ENCODE measurements around the gene TMPRSS5.
A peak's percentile ranks its signal among the peaks of the same experiment; 100 is the strongest.
"Not testable (repeated sequence)": the region's sequence is repeated elsewhere in the genome, so short reads cannot be mapped to it uniquely, and the experiment has no call there.

TMPRSS5 gene

DNA sequence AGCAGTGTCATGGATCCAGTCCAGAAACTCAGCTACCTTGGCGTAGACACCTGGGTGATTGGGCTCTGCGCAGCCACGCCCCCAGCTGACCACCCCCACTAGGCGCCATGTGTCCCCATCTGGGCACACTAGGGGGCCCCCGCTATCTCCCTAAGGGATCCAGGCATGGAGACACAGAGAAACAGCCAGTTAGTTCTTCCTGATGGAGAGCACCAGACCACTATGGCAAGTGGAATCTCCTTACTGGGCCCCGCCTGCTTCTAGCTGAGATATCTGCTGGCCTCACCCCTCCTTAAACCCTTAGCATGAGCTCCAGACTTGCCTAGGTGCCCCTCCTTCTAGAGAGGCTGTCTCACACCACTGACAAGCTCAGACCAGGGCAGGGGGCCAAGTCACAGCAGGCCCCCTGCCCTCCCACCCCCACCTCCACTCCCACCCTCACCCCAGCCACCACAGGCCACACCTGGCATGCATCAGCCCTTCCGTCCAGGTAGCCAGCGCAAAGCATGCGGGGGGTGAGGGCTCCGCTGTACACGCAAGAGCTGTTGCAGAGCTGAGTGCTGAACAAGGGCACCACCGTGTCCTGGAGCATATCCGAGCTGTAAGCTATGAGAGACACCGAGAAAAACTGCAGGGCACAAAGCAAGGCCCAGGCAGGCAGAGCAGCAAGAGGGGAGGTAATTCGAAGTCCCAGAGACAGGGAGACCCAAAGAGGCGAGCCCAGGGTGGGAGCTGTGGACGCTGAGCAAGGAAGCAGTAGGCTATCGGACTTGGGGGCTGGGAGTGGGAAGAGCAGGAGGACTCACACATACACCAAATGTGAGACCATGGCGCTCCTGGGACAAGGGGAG lies 16.1 kb downstream of the TMPRSS5 start:
- Mint-ChIP-seq H3K36me3 (ENCODE audit: low read depth) (no peaks in the 10 kb centered on the region), H3K27me3 (ENCODE audit: low read depth) (no peaks in the 10 kb centered on the region), H3K9me3 (no peaks in the 10 kb centered on the region), H3K27ac (no peak overlapping the region), H3K4me1 (ENCODE audit: low read depth) (peaks cover 11% of the 10 kb centered on the region), H3K4me3 (no peak overlapping the region)
- no peak for DNase-seq (ENCODE audit: low spot score)

DNA sequence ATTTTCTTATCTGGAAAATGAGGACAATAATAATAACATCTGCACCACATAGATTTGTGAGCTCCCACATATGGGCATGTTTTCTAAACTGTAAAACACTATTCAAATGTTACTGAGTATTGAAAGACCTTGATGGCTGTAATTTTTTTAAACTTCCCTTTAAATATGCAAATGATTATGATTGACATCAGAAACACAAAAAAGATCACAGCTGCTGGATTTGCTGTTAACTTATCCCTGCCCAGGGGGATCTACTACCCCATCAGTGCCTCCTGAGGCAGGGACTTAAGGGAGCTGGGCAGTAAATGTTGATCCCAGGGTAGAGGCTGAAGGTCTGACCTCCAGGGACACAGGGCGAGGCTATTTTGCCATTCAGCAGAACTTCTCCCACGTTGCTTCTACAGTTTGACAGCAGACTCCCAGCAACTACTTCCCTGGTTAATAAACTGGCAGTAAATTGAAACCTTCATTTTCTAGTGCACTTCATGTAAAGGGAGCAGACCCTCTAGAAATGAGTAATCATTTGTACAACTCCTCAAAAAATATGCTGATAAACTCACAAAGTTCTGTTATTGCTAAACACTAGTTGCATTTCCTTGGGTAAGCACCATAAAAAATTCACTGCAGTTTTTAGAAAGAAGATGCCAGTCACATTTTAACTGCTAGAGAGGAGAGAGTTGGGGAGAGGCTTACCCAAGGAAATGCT lies 20.3 kb downstream of the TMPRSS5 start:
- Mint-ChIP-seq H3K4me1 (ENCODE audit: low read depth) (peaks cover 14% of the 10 kb centered on the region), H3K36me3 (ENCODE audit: low read depth) (no peaks in the 10 kb centered on the region), H3K4me3 (no peak overlapping the region), H3K27ac (no peak overlapping the region), H3K27me3 (ENCODE audit: low read depth) (no peaks in the 10 kb centered on the region), H3K9me3 (no peaks in the 10 kb centered on the region)
- DNase-seq (ENCODE audit: low spot score): no peak

DNA sequence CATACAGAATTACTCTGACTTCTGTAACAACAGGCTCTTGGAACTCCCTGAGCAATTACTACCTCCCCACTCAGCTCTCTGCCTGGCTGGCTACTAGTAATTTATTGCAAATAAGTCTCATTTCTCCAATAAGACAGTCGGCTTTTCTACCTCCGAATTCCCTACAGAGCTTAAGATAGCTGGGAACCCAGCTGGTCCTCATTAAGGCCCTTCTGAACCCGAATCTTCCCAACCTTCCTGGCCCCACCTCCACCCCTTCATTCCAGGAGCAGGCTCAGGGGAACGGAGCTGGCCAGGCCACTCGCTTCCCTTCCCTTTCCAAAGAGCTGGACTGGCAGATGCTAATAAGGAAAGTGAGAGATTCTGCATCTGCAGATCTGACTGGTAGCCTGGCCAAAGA lies 21.6 kb downstream of the TMPRSS5 start:
- DNase-seq (ENCODE audit: low spot score): no peak
- Mint-ChIP-seq H3K36me3 (ENCODE audit: low read depth) (no peaks in the 10 kb centered on the region), H3K27me3 (ENCODE audit: low read depth) (no peaks in the 10 kb centered on the region), H3K27ac (no peak overlapping the region), H3K4me1 (ENCODE audit: low read depth) (peaks cover 14% of the 10 kb centered on the region), H3K4me3 (no peak overlapping the region), H3K9me3 (no peaks in the 10 kb centered on the region)

DNA sequence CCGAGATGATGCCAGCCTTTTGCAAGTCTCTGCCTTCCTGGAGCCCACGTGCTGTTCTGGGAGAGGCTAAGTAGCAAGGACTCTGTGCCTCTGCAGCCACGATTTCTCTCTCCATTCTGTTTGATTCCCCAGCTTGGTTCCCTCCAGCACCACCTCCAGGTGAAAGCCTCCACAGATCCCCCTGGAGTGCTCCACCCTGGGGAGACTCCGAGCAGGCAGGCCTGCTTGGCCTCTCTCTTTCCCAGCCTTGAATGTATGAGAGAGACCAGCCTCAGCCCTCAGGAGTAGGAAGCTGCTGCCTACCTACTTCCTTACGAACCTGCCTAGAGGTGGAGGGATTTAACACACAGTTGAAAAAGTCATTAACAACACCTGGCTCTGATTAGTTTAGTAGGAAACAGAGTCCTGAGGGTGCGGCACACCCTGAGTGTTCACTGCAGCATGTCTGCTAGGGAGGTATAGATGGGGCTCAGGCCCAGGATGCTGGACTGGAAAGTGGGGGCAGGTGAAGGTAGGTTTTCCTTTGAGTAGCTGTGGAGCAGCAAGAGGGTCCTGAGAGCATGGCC lies 22.5 kb downstream of the TMPRSS5 start:
- H3K4me1 Mint-ChIP-seq (ENCODE audit: low read depth): peaks cover 14% of the 10 kb centered on the region
- no peaks in the 10 kb centered on the region for H3K9me3 Mint-ChIP-seq
- no peaks in the 10 kb centered on the region for H3K36me3 Mint-ChIP-seq (ENCODE audit: low read depth)
- H3K4me3 Mint-ChIP-seq: no peak overlapping the region
- no peaks in the 10 kb centered on the region for H3K27me3 Mint-ChIP-seq (ENCODE audit: low read depth)
- DNase-seq (ENCODE audit: low spot score): no peak
- no peak overlapping the region for H3K27ac Mint-ChIP-seq

DNA sequence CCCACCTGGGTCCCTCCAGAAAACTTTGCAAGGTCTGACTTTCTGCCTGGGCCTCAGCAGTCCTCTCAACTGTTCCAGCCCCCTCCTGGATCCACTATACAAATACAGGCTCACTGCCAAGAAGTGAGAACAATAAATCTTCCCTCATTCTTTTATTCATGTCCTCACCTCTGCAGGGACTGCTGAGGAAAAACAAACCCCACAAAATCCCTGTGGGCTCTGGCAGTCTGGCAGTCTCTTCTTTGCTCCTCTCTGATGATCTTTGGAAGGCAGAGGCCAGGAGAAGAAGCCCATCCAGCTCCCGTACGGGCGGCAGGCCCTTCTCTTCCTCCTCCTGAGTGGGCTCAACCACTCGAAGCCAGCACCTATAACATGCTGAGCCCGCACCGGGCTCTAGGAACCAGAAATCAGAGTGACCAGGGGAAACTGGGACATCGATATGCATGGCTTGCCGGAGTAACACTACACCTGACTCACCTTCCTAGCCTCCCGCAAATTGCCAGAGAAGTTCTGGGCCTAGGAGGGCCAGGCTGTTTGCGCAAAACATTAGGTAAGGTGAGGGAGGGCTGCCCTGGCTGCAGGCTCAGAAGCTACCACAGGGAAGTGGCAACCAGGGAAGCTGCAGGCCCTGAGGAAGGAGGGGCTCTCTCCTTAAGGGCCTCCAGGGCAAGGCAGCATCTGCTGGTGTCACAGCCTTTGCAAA lies 24.2 kb downstream of the TMPRSS5 start:
- no peak for DNase-seq (ENCODE audit: low spot score)
- H3K27me3 Mint-ChIP-seq (ENCODE audit: low read depth): no peaks in the 10 kb centered on the region
- H3K27ac Mint-ChIP-seq: no peak overlapping the region
- H3K4me3 Mint-ChIP-seq: no peak overlapping the region
- no peaks in the 10 kb centered on the region for H3K36me3 Mint-ChIP-seq (ENCODE audit: low read depth)
- H3K9me3 Mint-ChIP-seq: no peaks in the 10 kb centered on the region
- H3K4me1 Mint-ChIP-seq (ENCODE audit: low read depth): peaks cover 11% of the 10 kb centered on the region

DNA sequence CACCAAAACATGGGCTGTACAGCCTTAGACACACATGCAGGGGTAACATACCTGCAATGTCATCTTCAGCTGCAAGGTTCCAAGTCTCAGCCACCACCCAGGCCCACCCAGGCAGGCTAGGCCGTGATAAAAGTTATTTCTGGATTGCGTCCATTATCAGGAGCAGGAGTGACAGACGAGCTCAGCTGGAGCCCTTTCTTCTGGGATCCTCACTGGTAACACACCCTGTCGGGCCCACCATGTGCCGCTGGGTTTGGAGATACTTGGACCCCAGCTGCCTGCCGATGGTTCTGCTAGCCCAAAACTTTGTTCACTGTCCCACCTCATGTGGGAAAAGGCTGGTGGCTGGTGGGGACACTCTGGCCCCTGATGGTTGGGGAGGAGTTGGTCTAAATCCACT lies 24.8 kb downstream of the TMPRSS5 start:
- no peak for DNase-seq (ENCODE audit: low spot score)
- no peaks in the 10 kb centered on the region for H3K36me3 Mint-ChIP-seq (ENCODE audit: low read depth)
- no peak overlapping the region for H3K27ac Mint-ChIP-seq
- H3K4me3 Mint-ChIP-seq: no peak overlapping the region
- H3K9me3 Mint-ChIP-seq: no peaks in the 10 kb centered on the region
- H3K4me1 Mint-ChIP-seq (ENCODE audit: low read depth): peaks cover 11% of the 10 kb centered on the region
- no peaks in the 10 kb centered on the region for H3K27me3 Mint-ChIP-seq (ENCODE audit: low read depth)

DNA sequence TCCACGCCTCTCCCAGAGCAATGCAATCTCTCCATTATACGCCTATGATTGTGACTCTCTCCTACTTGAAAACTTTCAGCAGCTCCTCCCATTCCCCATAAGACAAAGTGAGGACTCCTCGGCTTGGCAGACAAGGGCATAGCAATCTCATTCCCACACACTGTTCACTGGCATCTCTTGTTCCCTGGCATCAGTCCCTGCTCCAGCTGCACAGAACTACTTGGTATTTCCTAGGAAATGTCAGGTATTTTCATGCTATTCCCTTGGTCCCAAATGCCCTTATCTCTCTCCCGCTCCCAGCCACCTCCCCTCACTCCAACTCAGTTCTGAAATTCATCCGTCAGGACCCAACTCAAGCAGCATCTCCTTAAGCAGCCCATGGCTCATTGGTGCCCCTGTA lies 28.4 kb downstream of the TMPRSS5 start:
- H3K4me1 Mint-ChIP-seq (ENCODE audit: low read depth): peaks cover 11% of the 10 kb centered on the region
- no peaks in the 10 kb centered on the region for H3K36me3 Mint-ChIP-seq (ENCODE audit: low read depth)
- H3K27ac Mint-ChIP-seq: no peak overlapping the region
- no peaks in the 10 kb centered on the region for H3K27me3 Mint-ChIP-seq (ENCODE audit: low read depth)
- H3K4me3 Mint-ChIP-seq: no peak overlapping the region
- DNase-seq (ENCODE audit: low spot score): no peak
- H3K9me3 Mint-ChIP-seq: no peaks in the 10 kb centered on the region

DNA sequence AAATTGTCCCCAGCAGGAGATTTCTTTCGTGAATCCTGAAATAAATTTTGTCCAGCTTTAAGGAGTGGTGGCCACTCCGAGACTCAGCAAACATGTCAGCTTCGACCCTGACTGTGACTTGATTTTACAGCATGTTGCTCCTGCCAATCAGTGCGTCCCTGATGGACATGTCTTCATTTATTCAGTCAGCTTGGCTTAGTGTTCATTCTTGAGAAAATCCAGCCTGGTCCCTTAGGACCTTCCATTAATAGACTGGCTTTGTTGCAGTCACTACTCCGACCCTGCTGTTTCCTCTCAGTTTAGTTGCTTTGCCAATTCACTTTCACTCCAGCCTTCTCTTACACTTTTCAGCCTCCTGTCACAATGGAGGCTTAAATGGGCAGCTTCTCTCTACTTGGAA lies 30.5 kb downstream of the TMPRSS5 start:
- no peak for DNase-seq (ENCODE audit: low spot score)
- Mint-ChIP-seq H3K36me3 (ENCODE audit: low read depth) (no peaks in the 10 kb centered on the region), H3K4me1 (ENCODE audit: low read depth) (peaks cover 11% of the 10 kb centered on the region), H3K4me3 (no peak overlapping the region), H3K9me3 (no peaks in the 10 kb centered on the region), H3K27ac (no peak overlapping the region), H3K27me3 (ENCODE audit: low read depth) (no peaks in the 10 kb centered on the region)

DNA sequence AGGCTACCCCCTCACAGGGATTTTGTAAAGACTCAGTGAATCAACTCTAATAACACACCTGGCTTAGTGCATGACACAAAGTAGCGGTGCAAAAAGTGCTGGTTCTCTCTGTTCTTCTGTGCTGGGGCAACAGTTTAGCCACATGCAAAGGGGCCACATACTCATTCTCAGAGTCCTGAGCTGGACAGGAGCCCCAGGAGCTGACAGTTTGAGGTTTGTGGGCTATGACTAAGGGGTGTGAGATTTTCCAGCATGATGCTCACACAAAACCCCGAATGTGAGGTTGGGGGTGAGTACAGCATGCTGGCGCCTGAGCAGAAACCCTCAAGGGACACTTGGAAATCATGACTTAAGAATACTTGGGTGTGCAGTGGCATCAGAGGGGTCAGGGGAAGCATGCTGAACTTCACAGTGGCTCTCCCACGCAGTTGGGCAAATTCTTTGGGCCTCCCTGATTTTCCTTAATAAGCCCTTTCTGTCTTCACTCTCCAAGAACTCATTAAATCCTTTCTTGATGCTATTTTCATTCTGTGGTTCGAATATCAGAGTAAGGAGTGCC lies 31.0 kb downstream of the TMPRSS5 start:
- Mint-ChIP-seq H3K27me3 (ENCODE audit: low read depth) (no peaks in the 10 kb centered on the region), H3K36me3 (ENCODE audit: low read depth) (no peaks in the 10 kb centered on the region), H3K4me3 (no peak overlapping the region), H3K27ac (no peak overlapping the region), H3K9me3 (no peaks in the 10 kb centered on the region), H3K4me1 (ENCODE audit: low read depth) (peaks cover 11% of the 10 kb centered on the region)
- DNase-seq (ENCODE audit: low spot score): peak; percentile 68

DNA sequence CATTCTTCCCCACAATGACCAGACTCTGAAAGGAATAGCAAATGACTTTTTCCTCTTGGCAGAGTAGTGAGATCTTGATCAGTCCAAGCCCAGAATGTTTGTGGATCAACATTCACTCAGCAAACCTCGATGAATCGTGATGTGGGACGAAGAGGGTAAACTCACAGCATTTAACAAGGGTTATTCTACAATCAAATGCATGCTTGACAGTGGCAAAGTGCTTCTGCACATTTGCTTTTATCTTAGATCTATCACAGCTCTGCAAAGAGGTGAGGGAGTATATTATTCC lies 31.8 kb downstream of the TMPRSS5 start:
- Mint-ChIP-seq H3K9me3 (no peaks in the 10 kb centered on the region), H3K27me3 (ENCODE audit: low read depth) (no peaks in the 10 kb centered on the region), H3K36me3 (ENCODE audit: low read depth) (no peaks in the 10 kb centered on the region), H3K4me3 (no peak overlapping the region), H3K27ac (no peak overlapping the region), H3K4me1 (ENCODE audit: low read depth) (peaks cover 11% of the 10 kb centered on the region)
- no peak for DNase-seq (ENCODE audit: low spot score)

DNA sequence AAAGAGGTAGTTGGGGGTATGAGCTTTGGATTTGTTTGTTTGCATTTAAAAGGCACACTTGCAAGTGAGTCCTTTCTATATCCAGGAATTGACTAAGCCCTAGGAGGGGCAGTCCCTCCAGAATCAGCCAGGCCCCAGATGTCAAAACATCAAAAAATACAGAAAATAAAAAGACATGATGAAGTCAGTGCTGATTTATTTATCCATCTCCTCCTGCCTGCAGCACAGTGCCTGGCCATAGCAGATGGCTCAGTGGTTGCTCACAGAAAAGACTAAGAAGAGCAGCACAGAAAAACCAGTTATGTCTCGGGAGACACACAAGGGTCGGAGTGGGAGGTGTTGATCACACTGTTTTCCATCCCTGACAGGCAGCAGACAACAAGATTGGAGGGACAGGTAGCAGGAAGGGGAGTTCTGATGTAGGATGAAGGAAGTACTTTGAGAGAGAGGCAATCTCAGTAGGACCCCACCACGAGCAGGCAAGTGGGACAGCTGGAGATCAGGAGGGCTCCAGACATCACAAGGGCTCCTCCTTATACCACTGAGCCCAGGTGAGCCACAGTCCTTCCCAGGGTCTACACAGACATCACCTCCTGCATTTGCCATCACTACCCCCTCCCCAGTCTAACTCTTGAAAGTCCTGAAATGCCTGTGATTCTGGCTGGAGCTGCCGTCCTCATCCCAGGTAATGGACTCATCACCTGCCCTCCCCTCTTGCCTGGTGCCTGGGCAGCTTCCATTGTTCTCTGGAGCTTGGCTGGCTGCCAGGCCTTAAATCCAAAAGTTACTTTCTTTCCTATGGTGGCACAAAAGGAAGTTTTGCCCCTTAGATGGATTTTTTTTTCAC lies 32.3 kb downstream of the TMPRSS5 start:
- H3K27ac Mint-ChIP-seq: no peak overlapping the region
- DNase-seq (ENCODE audit: low spot score): no peak
- H3K36me3 Mint-ChIP-seq (ENCODE audit: low read depth): no peaks in the 10 kb centered on the region
- H3K27me3 Mint-ChIP-seq (ENCODE audit: low read depth): no peaks in the 10 kb centered on the region
- H3K4me1 Mint-ChIP-seq (ENCODE audit: low read depth): peaks cover 11% of the 10 kb centered on the region
- H3K9me3 Mint-ChIP-seq: no peaks in the 10 kb centered on the region
- no peak overlapping the region for H3K4me3 Mint-ChIP-seq

DNA sequence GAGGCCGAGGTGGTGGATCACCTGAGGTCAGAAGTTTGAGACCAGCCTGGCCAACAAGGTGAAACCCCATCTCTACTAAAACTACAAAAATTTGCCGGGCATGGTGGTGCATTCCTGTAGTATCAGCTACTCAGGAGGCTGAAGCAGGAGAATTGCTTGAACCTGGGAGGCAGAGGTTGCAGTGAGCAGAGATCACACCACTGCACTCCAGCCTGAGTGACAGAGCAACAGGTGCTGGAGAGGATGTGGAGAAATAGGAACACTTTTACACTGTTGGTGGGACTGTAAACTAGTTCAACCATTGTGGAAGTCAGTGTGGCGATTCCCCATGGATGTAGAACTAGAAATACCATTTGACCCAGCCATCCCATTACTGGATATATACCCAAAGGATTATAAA lies 34.2 kb downstream of the TMPRSS5 start:
- not testable (repeated sequence) for H3K36me3 Mint-ChIP-seq (ENCODE audit: low read depth); H3K27ac Mint-ChIP-seq; DNase-seq (ENCODE audit: low spot score); H3K27me3 Mint-ChIP-seq (ENCODE audit: low read depth); H3K4me1 Mint-ChIP-seq (ENCODE audit: low read depth); H3K9me3 Mint-ChIP-seq; H3K4me3 Mint-ChIP-seq

DNA sequence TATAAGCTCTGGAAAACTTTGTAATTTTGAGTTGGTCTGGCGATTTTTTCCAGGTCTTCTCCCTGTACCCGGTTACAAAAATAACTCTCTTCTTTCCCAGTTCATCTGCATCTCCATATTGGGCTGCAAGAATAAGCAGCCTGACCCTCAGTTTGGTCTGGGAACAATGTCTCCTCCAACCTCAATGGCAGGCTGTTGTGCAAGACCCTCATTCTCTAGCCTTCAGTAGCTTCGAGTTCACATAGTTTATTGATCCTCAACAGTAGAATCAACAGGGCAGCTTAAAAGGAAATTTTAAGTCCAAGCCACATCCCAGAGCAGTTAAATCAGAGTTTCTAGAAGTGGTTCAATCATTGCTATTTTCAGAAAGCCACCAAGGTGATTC lies 35.3 kb downstream of the TMPRSS5 start:
- DNase-seq (ENCODE audit: low spot score): no peak
- peaks cover 16% of the 10 kb centered on the region for H3K9me3 Mint-ChIP-seq
- no peak overlapping the region for H3K4me3 Mint-ChIP-seq
- H3K4me1 Mint-ChIP-seq (ENCODE audit: low read depth): peaks cover 8% of the 10 kb centered on the region
- no peaks in the 10 kb centered on the region for H3K36me3 Mint-ChIP-seq (ENCODE audit: low read depth)
- peaks cover 9% of the 10 kb centered on the region for H3K27me3 Mint-ChIP-seq (ENCODE audit: low read depth)
- H3K27ac Mint-ChIP-seq: no peak overlapping the region
